Stimulated activated CD8-positive, alpha-beta memory T cell treated with anti-CD3 and anti-CD28 coated beads, Interleukin-7, amount 100 ng/mL, for 24 hours (primary cell): ENCODE results near the gene CRISP1.
"Not testable (repeated sequence)": the region's sequence is repeated elsewhere in the genome, so short reads cannot be mapped to it uniquely, and the experiment has no call there.

Experiments
- DNase-seq: peaks from one replicate; pipeline ENCODE4 v3.0.0-alpha.2; 2020; ENCODE audit warnings: low read depth

The CRISP1 gene

GRCh38 chr6:49839957-49840356 is 26.4 kb downstream of the CRISP1 start:
- no peak for DNase-seq

- DNase-seq: no peak
These were observed 27.2 kb downstream of the CRISP1 start for GRCh38 chr6:49839162-49839561.

- DNase-seq: no peak
These were observed 31.2 kb downstream of the CRISP1 start for GRCh38 chr6:49835140-49835539.

GRCh38 chr6:49833386-49833785 is 32.9 kb downstream of the CRISP1 start:
- no peak for DNase-seq

- DNase-seq: no peak
These were observed 39.5 kb downstream of the CRISP1 start for GRCh38 chr6:49826743-49827406.

- no peak for DNase-seq
These were observed 51.2 kb downstream of the CRISP1 start for GRCh38 chr6:49815166-49815565.

- no peak for DNase-seq
These were observed 53.1 kb downstream of the CRISP1 start for GRCh38 chr6:49813248-49813647.

GRCh38 chr6:49806145-49806544 is 60.2 kb downstream of the CRISP1 start:
- no peak for DNase-seq

GRCh38 chr6:49805246-49805645 is 61.1 kb downstream of the CRISP1 start:
- no peak for DNase-seq

GRCh38 chr6:49801525-49801924 is 64.8 kb downstream of the CRISP1 start:
- DNase-seq: no peak

GRCh38 chr6:49799090-49799489 is 67.2 kb downstream of the CRISP1 start:
- no peak for DNase-seq

GRCh38 chr6:49796842-49797455 is 69.4 kb downstream of the CRISP1 start:
- DNase-seq: not testable (repeated sequence)

GRCh38 chr6:49790341-49790740 is 76.0 kb downstream of the CRISP1 start:
- DNase-seq: no peak

GRCh38 chr6:49787176-49787575 is 79.2 kb downstream of the CRISP1 start, which contains the start of gene PGK2:
PGK2 (minus strand) TSS chr6:49787285; CDS start chr6:49787187, 98 bp downstream.
- DNase-seq: no peak

- no peak for DNase-seq
These were observed 82.1 kb downstream of the CRISP1 start for GRCh38 chr6:49784272-49784671.
